ENCODE results near the gene NDUFA13.

DNA sequence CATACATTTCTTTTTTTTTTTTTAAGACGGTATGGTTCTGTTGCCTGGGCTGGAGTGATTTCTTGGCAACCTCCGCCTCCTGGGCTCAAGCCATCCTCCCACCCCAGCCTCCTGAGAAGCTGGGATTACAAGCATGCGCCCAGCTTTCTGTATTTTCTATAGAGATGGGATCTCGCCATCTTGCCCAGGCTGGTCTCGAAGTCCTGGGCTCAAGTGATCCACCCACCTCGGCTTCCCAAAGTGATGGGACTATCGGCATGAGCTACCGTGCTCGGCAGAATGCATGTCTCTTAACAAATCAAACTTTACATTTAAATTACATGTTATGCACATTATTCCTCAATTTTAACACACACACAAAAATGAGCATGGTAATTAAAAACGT lies 1.2 kb downstream of the NDUFA13 start:
- TF ChIP-seq, protein P1, sequence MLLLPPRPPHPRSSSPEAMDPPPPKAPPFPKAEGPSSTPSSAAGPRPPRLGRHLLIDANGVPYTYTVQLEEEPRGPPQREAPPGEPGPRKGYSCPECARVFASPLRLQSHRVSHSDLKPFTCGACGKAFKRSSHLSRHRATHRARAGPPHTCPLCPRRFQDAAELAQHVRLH (tag by site-specific recombination; IDR thresholded peaks at IDR 0.05): no peak
- TF ChIP-seq ZNF785 (tag by site-specific recombination; IDR thresholded peaks at IDR 0.05): no peak
